Astrocyte (in vitro differentiated cells and primary cell): Measurements from ENCODE around the gene CERK.

Experiments
- CTCF ChIP-seq: IDR thresholded peaks from 2 replicates; pipeline ENCODE4 v1.5.1; 2011; ENCODE audit warnings: low read depth, mild to moderate bottlenecking, inconsistent platforms, low read length, moderate library complexity; ENCODE audit not compliant: insufficient read depth
- EZH2 ChIP-seq: IDR thresholded peaks from 2 replicates; pipeline ENCODE4 v1.6.1; 2012; ENCODE audit warnings: mild to moderate bottlenecking, low read length, inconsistent platforms; ENCODE audit not compliant: insufficient read depth

- no peak for TF ChIP-seq CTCF
- TF ChIP-seq EZH2 = no peak
Observed at GRCh38 chr22:46779023-46779422, 41.0 kb upstream of the CERK start.
